ENCODE measurements around the gene WRNIP1.

- TF ChIP-seq CTCF (IDR thresholded peaks at IDR 0.05; ENCODE audit: insufficient read depth, low read depth, low read length) (no peak), EZH2 (IDR thresholded peaks at IDR 0.05; ENCODE audit: insufficient read depth, low read length) (no peak)
Measured at GRCh38 chr6:2716936-2717700, 48.1 kb upstream of the WRNIP1 start.

Measured in astrocyte (in vitro differentiated cells and primary cell).